WI38 (cell line): ENCODE results near the gene BABAM2.

Experiments
- H3K4me3 ChIP-seq: 2 replicates; pipeline ENCODE4 v1.5.1; 2011; ENCODE audit warnings: low read depth, mild to moderate bottlenecking, control low read depth, low read length
- CTCF ChIP-seq: IDR thresholded peaks from 2 replicates; pipeline ENCODE4 v1.5.1; 2012; ENCODE audit warnings: low read depth, mild to moderate bottlenecking, control low read depth, low read length

The BABAM2 gene

GRCh38 chr2:27954771-27955383 is 64.3 kb downstream of the BABAM2 start:
- H3K4me3 ChIP-seq, result no peak overlapping the region
- TF ChIP-seq CTCF, result no peak

- no peak overlapping the region for H3K4me3 ChIP-seq
- no peak for TF ChIP-seq CTCF
These were observed 65.0 kb downstream of the BABAM2 start for GRCh38 chr2:27955384-27956161.

- no peak for TF ChIP-seq CTCF
- H3K4me3 ChIP-seq, result no peak overlapping the region
These were observed 66.4 kb downstream of the BABAM2 start for GRCh38 chr2:27956888-27957287.

- no peak overlapping the region for H3K4me3 ChIP-seq
- TF ChIP-seq CTCF, result no peak
These were observed 68.3 kb downstream of the BABAM2 start for GRCh38 chr2:27958711-27959378.

GRCh38 chr2:27959496-27959895 is 69.0 kb downstream of the BABAM2 start:
- no peak for TF ChIP-seq CTCF
- H3K4me3 ChIP-seq, result no peak overlapping the region

GRCh38 chr2:27960237-27960912 is 69.8 kb downstream of the BABAM2 start:
- no peak for TF ChIP-seq CTCF

More at GRCh38 chr2:27960237-27960912, 69.8 kb downstream of the BABAM2 start:
- H3K4me3 ChIP-seq, result peak overlapping the region; percentile 33
